ENCODE data around the gene ZNF366. TPM values are rescaled to one million over a fixed set of nuclear protein-coding genes. Genes with fewer than 3 reads are reported as not detected.
A peak's percentile ranks its signal among the peaks of the same experiment; 100 is the strongest.

The ZNF366 gene
- total RNA-seq, 1 experiment from 2014 or later = 0.17 TPM

GRCh38 chr5:72472031-72472430 is 35.2 kb downstream of the ZNF366 start:
- no peaks in the 10 kb centered on the region for H3K9me2 ChIP-seq (ENCODE audit: insufficient read depth)
- no peaks in the 10 kb centered on the region for H3K79me2 ChIP-seq (ENCODE audit: low read depth)
- H3K4me3 ChIP-seq = no peak overlapping the region
- no peaks in the 10 kb centered on the region for H3K27me3 ChIP-seq (ENCODE audit: insufficient read depth, low read depth)
- H3K36me3 ChIP-seq (ENCODE audit: low read depth) = no peaks in the 10 kb centered on the region
- peaks cover 57% of the 10 kb centered on the region for H3K4me1 ChIP-seq (replicated peaks; ENCODE audit: insufficient read depth)
- no peaks in the 10 kb centered on the region for H4K20me1 ChIP-seq (ENCODE audit: insufficient read depth)
- no peak for DNase-seq
- H3K4me2 ChIP-seq = no peak overlapping the region
- peaks cover 24% of the 10 kb centered on the region for H3F3A ChIP-seq (ENCODE audit: insufficient read depth, low read depth)
- intact Hi-C loops (cut with micrococcal nuclease; ENCODE audit: unreplicated experiment) = no loop called here
- TF ChIP-seq CTCF (conservative IDR thresholded peaks at IDR 0.05) (no peak), EZH2 (IDR thresholded peaks at IDR 0.05; ENCODE audit: low read depth) (no peak)
- H2AFZ ChIP-seq = no peak overlapping the region
- BruUV-seq (replicated peaks) = no TSS peak
- no peaks in the 10 kb centered on the region for H3K9me3 ChIP-seq (ENCODE audit: insufficient read depth, low read depth)
- H3K27ac ChIP-seq = peak overlapping the region; percentile 99
- POLR2A ChIA-PET (ENCODE audit: unreplicated experiment) = interaction anchor here (0.6 kb wide), 1 partner anchor 135 kb away, joined by 4 read pairs; no protein-coding TSS in a partner anchor
- CTCF ChIA-PET = interaction anchor here (0.6 kb wide), 1 partner anchor 20 kb away, joined by 3 read pairs; no protein-coding TSS in a partner anchor

- Histone ChIP-seq H3K4me2 (peak overlapping the region; percentile 38), H3K36me3 (ENCODE audit: low read depth) (no peaks in the 10 kb centered on the region), H3K27ac (peak overlapping the region; percentile 99), H3K9me3 (ENCODE audit: insufficient read depth, low read depth) (no peaks in the 10 kb centered on the region), H3F3A (ENCODE audit: insufficient read depth, low read depth) (peaks cover 36% of the 10 kb centered on the region), H2AFZ (no peak overlapping the region), H3K4me3 (no peak overlapping the region), H3K4me1 (replicated peaks; ENCODE audit: insufficient read depth) (peaks cover 69% of the 10 kb centered on the region), H3K27me3 (ENCODE audit: insufficient read depth, low read depth) (no peaks in the 10 kb centered on the region), H3K79me2 (ENCODE audit: low read depth) (no peaks in the 10 kb centered on the region), H4K20me1 (ENCODE audit: insufficient read depth) (no peaks in the 10 kb centered on the region), H3K9me2 (ENCODE audit: insufficient read depth) (no peaks in the 10 kb centered on the region)
- no peak for TF ChIP-seq EZH2 (IDR thresholded peaks at IDR 0.05; ENCODE audit: low read depth)
- no peak for TF ChIP-seq CTCF (conservative IDR thresholded peaks at IDR 0.05)
- ChIA-PET CTCF (no interaction called here), POLR2A (ENCODE audit: unreplicated experiment) (interaction anchor here (0.6 to 0.9 kb wide), 5 partner anchors 46 to 895 kb away, joined by 3 to 5 read pairs (median 4); no protein-coding TSS in a partner anchor)
- no TSS peak for BruUV-seq (replicated peaks)
- DNase-seq = peak; percentile 70 to 87
- intact Hi-C loops (cut with micrococcal nuclease; ENCODE audit: unreplicated experiment) = loop anchor here (1.0 to 2.0 kb wide), 3 partner anchors 34 to 105 kb away; no protein-coding TSS in a partner anchor
These were observed 36.4 kb downstream of the ZNF366 start for GRCh38 chr5:72470826-72471225.

GRCh38 chr5:72468606-72469005 is 38.6 kb downstream of the ZNF366 start:
- CTCF ChIA-PET = interaction anchor here (0.6 to 0.9 kb wide), 2 partner anchors 16 to 23 kb away, joined by 3 read pairs; no protein-coding TSS in a partner anchor
- H3K27me3 ChIP-seq (ENCODE audit: insufficient read depth, low read depth) = no peaks in the 10 kb centered on the region

More at GRCh38 chr5:72468606-72469005, 38.6 kb downstream of the ZNF366 start:
- Histone ChIP-seq H3K36me3 (ENCODE audit: low read depth) (no peaks in the 10 kb centered on the region), H3K4me2 (peak overlapping the region; percentile 75), H3F3A (ENCODE audit: insufficient read depth, low read depth) (peaks cover 37% of the 10 kb centered on the region), H3K79me2 (ENCODE audit: low read depth) (no peaks in the 10 kb centered on the region), H3K4me1 (replicated peaks; ENCODE audit: insufficient read depth) (peaks cover 78% of the 10 kb centered on the region), H3K4me3 (peak overlapping the region; percentile 38; the same call in 1 of the 2 replicates), H3K9me3 (ENCODE audit: insufficient read depth, low read depth) (no peaks in the 10 kb centered on the region), H4K20me1 (ENCODE audit: insufficient read depth) (no peaks in the 10 kb centered on the region), H3K9me2 (ENCODE audit: insufficient read depth) (no peaks in the 10 kb centered on the region), H3K27ac (peak overlapping the region; percentile 99), H2AFZ (no peak overlapping the region)
- intact Hi-C loops (cut with micrococcal nuclease; ENCODE audit: unreplicated experiment) = loop anchor here (1.0 kb wide), 1 partner anchor 16 kb away; no protein-coding TSS in a partner anchor
- TF ChIP-seq CTCF (conservative IDR thresholded peaks at IDR 0.05) (no peak), EZH2 (IDR thresholded peaks at IDR 0.05; ENCODE audit: low read depth) (no peak)
- no peak for DNase-seq
- BruUV-seq (replicated peaks) = no TSS peak
- POLR2A ChIA-PET (ENCODE audit: unreplicated experiment) = interaction anchor here (0.5 to 0.6 kb wide), 2 partner anchors 80 to 87 kb away, joined by 3 to 10 read pairs; no protein-coding TSS in a partner anchor
